Memory B cell (primary cell): ENCODE results near the gene SUGCT.
A peak's percentile ranks its signal among the peaks of the same experiment; 100 is the strongest.
"Not testable (repeated sequence)": the region's sequence is repeated elsewhere in the genome, so short reads cannot be mapped to it uniquely, and the experiment has no call there.

ENCODE experiments used
- ATAC-seq: fragments of 150-1000 bp; cut with Tn5 transposase; 2 replicates; pipeline ENCODE4 v1.10.0; 2021; ENCODE audit warnings: low read depth, mild to moderate bottlenecking, moderate library complexity
- DNase-seq, 2 donors: peaks; one replicate each; pipeline ENCODE4 v3.0.0; 2022; ENCODE audit warnings: low spot score in 2 of 2
- H3K27ac Mint-ChIP-seq: one replicate; pipeline ENCODE4 v1.8.0; 2022; ENCODE audit warnings: mild to moderate bottlenecking, moderate library complexity, mixed read lengths
- H3K27me3 Mint-ChIP-seq: one replicate; pipeline ENCODE4 v1.8.0; 2022; ENCODE audit warnings: mixed read lengths
- H3K36me3 Mint-ChIP-seq: one replicate; pipeline ENCODE4 v1.8.0; 2022; ENCODE audit warnings: mild to moderate bottlenecking, mixed read lengths
- H3K4me1 Mint-ChIP-seq: one replicate; pipeline ENCODE4 v1.8.0; 2022; ENCODE audit warnings: mixed read lengths
- H3K4me3 Mint-ChIP-seq: one replicate; pipeline ENCODE4 v1.8.0; 2022; ENCODE audit warnings: mild to moderate bottlenecking, moderate library complexity, mixed read lengths
- H3K9me3 Mint-ChIP-seq: one replicate; pipeline ENCODE4 v1.8.0; 2022; ENCODE audit warnings: mixed read lengths

The SUGCT gene

DNA sequence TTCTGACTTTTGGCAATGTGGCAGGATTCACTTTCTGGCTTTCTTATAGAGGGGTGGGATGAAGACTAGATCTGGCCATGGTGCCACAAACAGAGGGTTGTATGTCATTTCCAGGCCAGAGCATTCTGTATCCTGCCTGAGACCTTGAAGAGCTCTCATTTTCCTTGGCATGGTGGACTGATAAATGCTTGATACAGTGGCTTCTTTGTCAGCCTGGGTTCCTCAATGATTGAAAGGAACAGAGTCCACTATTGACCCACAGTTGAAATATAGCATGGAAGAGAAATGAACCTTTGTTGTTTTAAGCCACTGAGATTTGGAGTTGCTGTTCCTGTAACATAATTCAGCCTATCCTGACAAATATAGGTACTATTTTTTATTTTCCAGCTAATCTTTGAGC lies 462.7 kb downstream of the SUGCT start:
- Mint-ChIP-seq H3K27me3 (peaks cover under 1% of the 10 kb centered on the region), H3K4me3 (no peak overlapping the region), H3K4me1 (no peaks in the 10 kb centered on the region), H3K9me3 (peaks cover 3% of the 10 kb centered on the region), H3K27ac (no peak overlapping the region), H3K36me3 (peaks cover 2% of the 10 kb centered on the region)
- ATAC-seq, result no peak
- no peak for DNase-seq

DNA sequence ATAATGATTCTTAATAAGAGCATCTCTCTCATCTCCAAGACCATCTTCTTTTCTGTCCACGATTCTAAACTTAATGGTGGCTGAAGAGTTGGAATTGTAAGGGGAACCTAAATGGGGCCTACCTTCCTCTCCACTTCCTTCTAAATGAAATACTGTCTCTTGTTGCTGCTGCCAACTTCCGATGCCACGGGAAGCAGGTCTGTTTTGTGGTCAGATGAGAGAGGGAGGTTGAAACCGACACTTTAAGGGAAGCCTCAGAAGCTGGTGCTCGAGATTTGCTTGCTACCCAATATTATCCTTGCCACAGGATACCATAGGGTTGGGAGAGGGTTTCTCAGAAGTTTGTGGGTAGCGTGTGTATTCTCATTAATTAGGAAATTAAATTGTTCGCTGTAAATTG lies 464.1 kb downstream of the SUGCT start:
- no peak for DNase-seq
- H3K9me3 Mint-ChIP-seq, result peaks cover 3% of the 10 kb centered on the region
- H3K27me3 Mint-ChIP-seq, result peaks cover 3% of the 10 kb centered on the region
- no peaks in the 10 kb centered on the region for H3K4me1 Mint-ChIP-seq
- peaks cover 2% of the 10 kb centered on the region for H3K36me3 Mint-ChIP-seq
- ATAC-seq, result no peak
- no peak overlapping the region for H3K4me3 Mint-ChIP-seq
- no peak overlapping the region for H3K27ac Mint-ChIP-seq

- DNase-seq (no peak), ATAC-seq (no peak)
- Mint-ChIP-seq H3K4me1 (no peaks in the 10 kb centered on the region), H3K36me3 (no peaks in the 10 kb centered on the region), H3K27ac (no peak overlapping the region), H3K9me3 (no peaks in the 10 kb centered on the region), H3K27me3 (peaks cover 6% of the 10 kb centered on the region), H3K4me3 (no peak overlapping the region)
Observed at GRCh38 chr7:40599836-40600235, 465.0 kb downstream of the SUGCT start.

DNA sequence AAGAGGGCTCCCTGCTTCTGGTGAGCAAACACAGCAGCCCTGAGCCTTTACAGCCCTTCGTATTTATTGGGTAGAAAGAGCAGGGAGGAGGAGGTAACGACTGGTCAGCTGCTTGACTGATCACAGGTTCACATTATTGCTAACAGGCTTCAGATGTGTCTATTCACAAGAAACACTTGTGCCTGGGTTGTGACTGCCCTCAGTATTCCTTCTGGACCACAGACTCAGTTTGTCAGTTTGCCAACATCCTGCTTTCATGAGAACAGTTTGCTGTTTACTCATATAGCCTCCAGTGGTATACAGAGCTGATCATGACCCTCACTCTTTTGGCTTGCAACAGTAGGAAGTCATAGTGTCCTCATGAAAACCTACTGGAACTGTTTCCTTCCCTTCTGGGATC lies 467.5 kb downstream of the SUGCT start:
- not testable (repeated sequence) for ATAC-seq, H3K4me3 Mint-ChIP-seq, H3K36me3 Mint-ChIP-seq, DNase-seq, H3K9me3 Mint-ChIP-seq, H3K27ac Mint-ChIP-seq, H3K4me1 Mint-ChIP-seq
- peaks cover 10% of the 10 kb centered on the region for H3K27me3 Mint-ChIP-seq

- DNase-seq (no peak), ATAC-seq (peak; percentile 41)
- Mint-ChIP-seq H3K4me3 (no peak overlapping the region), H3K9me3 (no peaks in the 10 kb centered on the region), H3K27me3 (peaks cover 10% of the 10 kb centered on the region), H3K4me1 (no peaks in the 10 kb centered on the region), H3K27ac (no peak overlapping the region), H3K36me3 (peaks cover 2% of the 10 kb centered on the region)
Observed at GRCh38 chr7:40604601-40605438, 470.0 kb downstream of the SUGCT start.

DNA sequence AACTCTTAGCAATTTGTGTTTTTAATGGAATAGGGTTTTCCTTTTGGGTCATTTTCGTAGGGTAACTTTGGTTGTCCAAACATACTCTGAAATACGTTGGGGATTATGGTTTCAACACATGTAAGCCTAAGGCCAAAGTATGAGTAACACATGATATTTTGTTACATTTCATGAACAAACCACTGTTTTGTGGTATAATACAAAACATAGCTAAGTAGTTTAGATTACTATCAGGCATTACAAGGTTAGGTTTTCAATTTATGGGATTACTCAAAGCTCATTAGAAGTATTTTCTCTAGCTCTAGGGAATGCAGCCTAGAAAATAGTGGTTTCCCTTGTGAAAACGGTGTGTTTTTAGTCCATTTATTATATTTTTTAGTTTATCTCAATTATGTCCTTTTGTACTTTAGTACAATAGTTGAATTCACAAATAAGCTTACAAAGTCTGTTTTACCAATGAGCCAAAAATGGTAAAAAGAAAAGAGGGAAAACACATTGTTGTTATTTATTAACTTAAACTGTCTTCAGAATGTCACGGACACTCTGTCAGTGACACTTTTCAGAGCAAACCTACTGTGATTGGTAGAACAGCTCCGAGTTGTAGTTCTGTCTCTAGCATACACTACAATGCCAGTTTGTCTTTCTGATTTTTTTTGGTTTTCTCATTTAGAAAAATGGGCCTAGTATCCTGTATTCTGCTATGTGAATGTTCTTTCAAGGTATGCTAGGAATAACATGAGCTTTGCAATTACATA lies 473.7 kb downstream of the SUGCT start:
- ATAC-seq, result no peak
- peaks cover 2% of the 10 kb centered on the region for H3K36me3 Mint-ChIP-seq
- no peak for DNase-seq
- H3K4me1 Mint-ChIP-seq, result no peaks in the 10 kb centered on the region
- no peaks in the 10 kb centered on the region for H3K9me3 Mint-ChIP-seq
- H3K4me3 Mint-ChIP-seq, result no peak overlapping the region
- H3K27me3 Mint-ChIP-seq, result peaks cover 7% of the 10 kb centered on the region
- H3K27ac Mint-ChIP-seq, result no peak overlapping the region

GRCh38 chr7:40610461-40610860 lies 475.7 kb downstream of the SUGCT start:
- peaks cover 3% of the 10 kb centered on the region for H3K27me3 Mint-ChIP-seq
- H3K36me3 Mint-ChIP-seq, result peaks cover 2% of the 10 kb centered on the region
- no peak overlapping the region for H3K4me3 Mint-ChIP-seq
- ATAC-seq (no peak), DNase-seq (no peak)
- H3K9me3 Mint-ChIP-seq, result no peaks in the 10 kb centered on the region
- no peak overlapping the region for H3K27ac Mint-ChIP-seq
- no peaks in the 10 kb centered on the region for H3K4me1 Mint-ChIP-seq

DNA sequence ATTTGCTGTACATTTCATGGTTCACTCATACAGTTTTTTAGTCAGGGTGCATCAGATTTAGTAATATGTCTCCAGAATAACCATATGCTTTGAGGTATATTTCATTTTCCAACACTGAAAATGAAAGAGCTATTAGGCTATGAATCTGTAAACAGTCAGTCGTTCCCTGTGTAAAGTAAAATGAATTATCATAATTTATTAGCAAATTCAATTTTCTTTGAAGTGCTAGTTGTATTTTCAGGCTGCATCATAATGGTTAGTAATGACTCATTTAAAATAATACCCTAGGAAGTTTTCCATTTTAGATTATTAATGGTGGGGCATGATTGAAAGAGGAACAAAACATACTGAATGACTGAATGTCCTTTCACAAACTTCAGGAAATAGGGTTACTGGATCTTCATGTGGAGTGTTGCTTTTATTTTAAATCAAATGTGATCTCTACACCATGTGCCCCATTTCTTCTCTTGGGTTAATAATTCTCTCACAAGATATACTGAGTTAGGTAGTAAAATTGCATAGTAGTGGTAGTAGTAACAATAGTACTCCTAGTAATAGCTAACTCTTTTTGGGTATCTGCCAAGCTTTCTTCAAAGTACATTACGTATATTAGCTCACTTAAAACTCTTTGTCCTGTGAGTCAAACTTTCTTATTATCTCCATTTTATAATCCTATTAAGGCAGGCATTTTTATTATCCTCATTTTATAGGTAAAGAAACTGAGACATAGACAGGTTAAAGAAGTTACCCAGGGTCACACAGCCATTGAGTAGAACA lies 476.5 kb downstream of the SUGCT start:
- Mint-ChIP-seq H3K27ac (no peak overlapping the region), H3K4me1 (no peaks in the 10 kb centered on the region), H3K4me3 (no peak overlapping the region), H3K36me3 (no peaks in the 10 kb centered on the region), H3K9me3 (no peaks in the 10 kb centered on the region), H3K27me3 (no peaks in the 10 kb centered on the region)
- DNase-seq (no peak), ATAC-seq (no peak)

DNA sequence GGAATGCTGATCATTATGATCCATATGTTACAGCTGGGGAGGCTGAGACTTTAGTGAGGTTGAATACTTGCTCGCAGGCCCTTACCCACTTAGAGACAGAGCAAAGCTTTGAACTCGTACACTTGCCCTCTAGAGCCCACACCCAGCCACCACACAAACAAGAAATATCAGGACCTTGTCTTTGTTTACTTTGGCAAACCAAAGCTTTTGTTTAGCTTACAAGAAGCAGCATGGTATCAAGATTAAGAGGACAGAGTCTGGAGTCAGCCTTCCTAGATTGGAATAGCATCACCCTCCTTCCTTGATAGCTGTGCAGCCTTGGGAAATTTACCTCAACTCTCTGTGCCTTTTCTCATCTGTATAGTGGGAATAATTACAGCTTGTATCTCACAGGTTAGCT lies 477.5 kb downstream of the SUGCT start:
- DNase-seq (no peak), ATAC-seq (no peak)
- no peaks in the 10 kb centered on the region for H3K27me3 Mint-ChIP-seq
- no peaks in the 10 kb centered on the region for H3K4me1 Mint-ChIP-seq
- no peaks in the 10 kb centered on the region for H3K9me3 Mint-ChIP-seq
- no peak overlapping the region for H3K27ac Mint-ChIP-seq
- no peak overlapping the region for H3K4me3 Mint-ChIP-seq
- no peaks in the 10 kb centered on the region for H3K36me3 Mint-ChIP-seq

DNA sequence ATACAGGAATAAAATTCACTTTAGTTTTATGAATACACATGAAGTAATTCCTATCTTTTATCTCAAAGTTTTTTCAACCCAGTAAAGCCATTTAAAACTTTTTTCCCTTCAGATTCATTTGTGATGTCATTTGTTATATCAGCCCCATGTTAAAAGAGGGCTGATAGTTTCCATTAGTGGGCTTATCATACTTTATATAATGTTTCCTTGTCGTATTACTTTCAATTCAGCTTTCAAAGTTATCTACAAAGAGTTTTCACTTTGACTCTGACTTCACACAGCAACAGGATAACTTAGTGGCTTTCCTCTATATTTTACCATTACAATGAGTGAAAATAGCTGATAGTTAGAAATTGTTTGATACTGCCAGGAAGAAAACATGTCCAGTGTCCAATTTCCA lies 484.8 kb downstream of the SUGCT start:
- ATAC-seq, result no peak
- no peaks in the 10 kb centered on the region for H3K4me1 Mint-ChIP-seq
- H3K36me3 Mint-ChIP-seq, result no peaks in the 10 kb centered on the region
- no peaks in the 10 kb centered on the region for H3K27me3 Mint-ChIP-seq
- no peak overlapping the region for H3K27ac Mint-ChIP-seq
- no peaks in the 10 kb centered on the region for H3K9me3 Mint-ChIP-seq
- H3K4me3 Mint-ChIP-seq, result no peak overlapping the region
- DNase-seq, result no peak

- Mint-ChIP-seq H3K4me1 (no peaks in the 10 kb centered on the region), H3K4me3 (no peak overlapping the region), H3K27ac (no peak overlapping the region), H3K36me3 (no peaks in the 10 kb centered on the region), H3K9me3 (no peaks in the 10 kb centered on the region), H3K27me3 (peaks cover 2% of the 10 kb centered on the region)
- ATAC-seq (no peak), DNase-seq (no peak)
Observed at GRCh38 chr7:40621592-40621998, 486.8 kb downstream of the SUGCT start.

GRCh38 chr7:40622941-40623501 lies 488.2 kb downstream of the SUGCT start:
- Mint-ChIP-seq H3K9me3 (no peaks in the 10 kb centered on the region), H3K4me1 (no peaks in the 10 kb centered on the region), H3K36me3 (no peaks in the 10 kb centered on the region), H3K27ac (no peak overlapping the region), H3K4me3 (no peak overlapping the region), H3K27me3 (peaks cover 2% of the 10 kb centered on the region)
- ATAC-seq (no peak), DNase-seq (no peak)

GRCh38 chr7:40623863-40624262 lies 489.1 kb downstream of the SUGCT start:
- DNase-seq (no peak), ATAC-seq (no peak)
- no peak overlapping the region for H3K27ac Mint-ChIP-seq
- peaks cover 2% of the 10 kb centered on the region for H3K27me3 Mint-ChIP-seq
- no peaks in the 10 kb centered on the region for H3K36me3 Mint-ChIP-seq
- H3K4me1 Mint-ChIP-seq, result no peaks in the 10 kb centered on the region
- no peak overlapping the region for H3K4me3 Mint-ChIP-seq
- H3K9me3 Mint-ChIP-seq, result no peaks in the 10 kb centered on the region

GRCh38 chr7:40627361-40627760 lies 492.6 kb downstream of the SUGCT start:
- H3K4me3 Mint-ChIP-seq, H3K4me1 Mint-ChIP-seq, H3K9me3 Mint-ChIP-seq, ATAC-seq, DNase-seq, H3K36me3 Mint-ChIP-seq, H3K27ac Mint-ChIP-seq, H3K27me3 Mint-ChIP-seq: not testable (repeated sequence)
